GM18508 (cell line): Measurements from ENCODE around the gene DHRSX.
"Not testable (repeated sequence)": the region's sequence is repeated elsewhere in the genome, so short reads cannot be mapped to it uniquely, and the experiment has no call there.

Experiments
- ATAC-seq: cut with Tn5 transposase; IDR thresholded peaks from one replicate; pipeline ENCODE4 v1.9.1; 2021; ENCODE audit warnings: moderate number of reproducible peaks; ENCODE audit not compliant: insufficient read depth, unreplicated experiment

DHRSX gene

GRCh38 chrX:2241496-2241895 is 259.3 kb downstream of the DHRSX start:
- not testable (repeated sequence) for ATAC-seq

DNA sequence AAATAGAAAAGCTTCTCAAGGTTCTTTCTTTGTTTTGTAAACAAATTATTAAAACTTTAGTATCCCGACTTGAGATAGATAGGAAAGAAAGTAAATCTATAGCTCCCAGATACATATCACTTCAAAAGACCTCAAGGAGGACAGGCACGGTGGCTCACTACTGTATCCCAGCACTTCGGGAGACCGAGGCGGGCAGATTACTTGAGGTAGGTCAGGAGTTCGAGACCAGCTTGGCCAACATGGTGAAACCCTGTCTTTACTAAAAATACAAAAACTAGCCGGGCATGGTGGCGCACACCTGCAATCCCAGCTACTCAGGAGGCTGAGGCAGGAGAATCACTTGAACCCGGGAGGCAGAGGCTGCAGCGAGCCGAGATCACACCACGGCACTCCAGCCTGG is 260.0 kb downstream of the DHRSX start:
- ATAC-seq, result not testable (repeated sequence)

DNA sequence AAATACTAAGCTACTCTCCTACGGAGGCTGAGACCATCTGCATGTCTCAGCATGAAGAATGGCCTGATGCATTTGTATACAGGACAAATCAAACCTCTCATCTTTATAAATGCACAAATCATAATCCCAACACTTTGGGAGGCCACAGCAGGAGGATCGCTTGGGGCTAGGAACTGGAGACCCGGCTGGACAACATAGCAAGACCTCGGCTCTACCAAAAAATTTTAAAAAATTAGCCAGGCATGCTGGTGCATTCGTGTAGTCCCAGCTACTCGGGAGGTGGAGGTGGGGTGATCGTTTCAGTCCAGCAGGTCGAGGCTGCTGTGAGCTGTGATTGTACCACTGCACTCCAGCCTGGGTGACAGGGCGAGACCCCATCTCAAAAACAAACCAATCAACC is 262.8 kb downstream of the DHRSX start:
- ATAC-seq, result no peak

DNA sequence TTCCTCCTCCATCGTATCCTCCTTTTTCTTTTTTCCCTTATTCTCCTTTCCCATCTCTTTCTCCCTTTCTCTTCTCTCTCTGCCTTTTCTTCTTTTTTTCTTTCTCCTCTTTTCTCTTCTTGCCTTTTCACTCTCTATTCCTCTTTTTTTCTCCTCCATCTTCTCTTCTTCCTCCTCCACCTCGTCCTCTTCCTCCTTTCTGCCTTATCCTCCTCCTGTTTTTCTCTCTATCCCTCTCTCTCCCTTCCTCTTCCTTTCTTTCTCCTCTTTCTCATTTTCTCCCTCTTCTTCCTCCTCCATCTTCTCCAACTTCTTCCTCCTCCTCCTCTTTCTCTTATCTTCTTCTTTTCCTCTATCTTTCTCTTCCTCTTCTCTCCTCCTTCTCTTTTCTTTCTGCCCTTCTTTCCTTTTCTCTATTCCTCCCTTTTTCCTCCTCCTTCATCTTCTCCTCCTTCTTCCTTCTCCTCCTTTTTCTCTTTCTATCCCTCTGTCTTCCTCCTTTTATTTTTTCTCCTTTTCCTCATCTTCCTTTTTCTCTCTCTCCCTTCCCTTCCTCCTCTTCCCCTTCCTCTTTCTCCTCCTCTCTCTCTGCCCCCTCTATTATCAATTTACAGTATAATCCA is 269.1 kb downstream of the DHRSX start:
- no peak for ATAC-seq

DNA sequence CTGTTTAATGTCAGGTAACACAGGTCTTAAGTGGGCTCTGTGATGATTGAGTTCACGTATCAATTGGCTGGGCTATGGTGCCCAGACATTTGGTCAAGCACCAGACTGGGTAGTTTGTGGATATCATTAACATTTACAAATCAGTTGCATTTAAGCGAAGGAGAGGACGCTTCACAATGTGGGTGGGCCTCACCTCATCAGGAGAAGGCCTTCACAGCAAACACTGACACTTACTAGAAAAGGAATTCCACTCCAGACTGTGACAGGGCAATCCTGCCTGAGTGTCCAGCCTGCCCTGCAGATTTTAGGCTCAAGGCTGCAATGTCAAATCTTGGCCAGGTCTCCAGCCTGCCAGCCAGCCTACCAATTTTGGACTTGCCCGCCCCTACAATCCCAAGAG is 270.3 kb downstream of the DHRSX start:
- no peak for ATAC-seq

DNA sequence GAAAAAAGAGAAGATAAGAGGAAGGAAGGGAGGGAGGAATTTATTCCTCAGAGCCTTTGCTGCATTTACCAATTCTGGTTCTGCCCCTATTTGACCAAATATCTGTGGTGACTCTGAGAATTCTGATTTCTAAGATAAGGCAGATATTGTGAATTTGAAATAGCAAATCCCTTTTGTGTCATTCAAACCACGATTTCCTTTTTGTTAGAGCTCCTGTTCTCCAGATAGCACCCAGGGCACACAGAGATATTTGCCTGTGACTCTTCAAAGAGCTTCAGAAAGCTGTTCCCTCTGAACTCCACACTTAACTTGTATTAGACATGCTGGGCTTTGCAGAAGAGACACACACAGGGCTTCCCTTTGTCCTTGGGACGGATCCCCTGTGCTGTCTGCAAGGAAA is 272.2 kb downstream of the DHRSX start:
- no peak for ATAC-seq

GRCh38 chrX:2226906-2227656 is 273.7 kb downstream of the DHRSX start:
- ATAC-seq, result no peak

- ATAC-seq, result no peak
Observed at GRCh38 chrX:2226182-2226581, 274.6 kb downstream of the DHRSX start.

GRCh38 chrX:2224597-2225235 is 276.1 kb downstream of the DHRSX start:
- ATAC-seq, result no peak

DNA sequence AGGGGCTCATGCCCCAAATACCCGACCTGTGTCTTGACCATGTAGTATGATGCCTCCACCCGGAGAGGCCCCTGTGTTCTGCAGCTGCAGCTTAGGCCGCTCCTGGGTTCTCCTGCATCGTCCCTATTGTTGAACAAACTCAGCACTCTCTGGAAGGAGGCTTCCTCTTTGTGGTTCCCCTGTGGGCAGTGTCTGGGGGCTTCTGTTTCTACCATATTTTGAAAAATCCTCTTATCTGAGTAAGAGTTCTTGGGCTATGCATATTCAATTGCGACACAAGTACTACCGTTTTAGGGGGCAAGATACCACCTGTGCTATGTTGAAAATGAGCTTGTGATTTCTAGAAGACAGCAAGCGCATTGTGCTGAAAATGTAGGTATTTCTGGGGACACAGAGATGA is 276.6 kb downstream of the DHRSX start:
- no peak for ATAC-seq

GRCh38 chrX:2220829-2221567 is 279.8 kb downstream of the DHRSX start:
- ATAC-seq, result no peak

DNA sequence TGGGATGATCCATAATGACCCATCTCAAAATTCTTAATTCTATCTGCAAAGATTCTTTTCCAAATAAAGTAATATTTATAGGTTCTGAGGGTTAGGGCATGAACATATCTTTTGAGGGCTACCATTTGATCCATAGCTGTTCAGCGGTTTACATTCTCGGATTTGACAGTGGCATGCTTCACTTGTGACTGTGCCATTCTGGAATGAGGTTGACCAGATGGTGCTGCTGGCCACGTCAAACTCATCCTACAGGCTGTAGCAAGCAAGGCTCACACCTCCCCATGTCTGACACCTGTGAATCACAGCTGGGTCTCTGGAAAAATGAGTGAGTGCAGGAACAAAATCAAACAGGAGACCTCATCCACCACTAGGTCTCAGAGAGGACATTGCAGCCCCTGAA is 280.5 kb downstream of the DHRSX start:
- ATAC-seq, result no peak

GRCh38 chrX:2214138-2214823 is 286.5 kb downstream of the DHRSX start:
- ATAC-seq, result not testable (repeated sequence)

DNA sequence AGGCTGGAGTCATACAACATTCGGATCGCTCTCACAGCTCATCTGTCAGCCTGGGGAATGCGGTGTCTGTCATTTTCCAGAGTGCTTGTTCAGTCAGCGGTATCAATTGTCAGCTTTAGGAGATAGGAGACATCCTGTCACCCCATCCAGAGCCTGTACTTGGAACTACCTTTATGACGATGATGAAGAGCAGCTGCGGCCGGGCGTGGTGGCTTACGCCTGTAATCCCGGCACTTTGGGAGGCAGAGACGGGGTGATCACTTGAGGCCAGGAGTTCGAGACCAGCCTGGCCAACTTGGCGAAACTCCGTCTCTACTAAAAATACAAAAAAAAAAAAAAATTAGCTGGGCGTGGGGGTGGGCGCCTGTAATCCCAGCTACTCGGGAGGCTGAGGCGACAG is 289.1 kb downstream of the DHRSX start:
- ATAC-seq, result not testable (repeated sequence)

DNA sequence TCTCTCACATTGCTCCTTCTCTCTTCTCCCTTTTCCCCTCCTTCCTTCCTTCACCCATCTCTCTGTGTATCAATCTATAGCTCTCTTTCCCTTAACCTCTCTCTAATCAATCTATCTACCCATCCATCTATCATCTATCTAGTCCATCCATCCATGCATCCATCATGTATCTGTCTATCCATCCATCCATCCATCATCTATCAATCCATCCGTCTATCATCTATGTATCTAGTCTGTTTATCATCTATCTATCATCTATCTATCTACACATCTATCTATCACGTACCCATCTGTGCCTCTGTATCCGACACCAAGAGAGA is 307.5 kb downstream of the DHRSX start:
- no peak for ATAC-seq

DNA sequence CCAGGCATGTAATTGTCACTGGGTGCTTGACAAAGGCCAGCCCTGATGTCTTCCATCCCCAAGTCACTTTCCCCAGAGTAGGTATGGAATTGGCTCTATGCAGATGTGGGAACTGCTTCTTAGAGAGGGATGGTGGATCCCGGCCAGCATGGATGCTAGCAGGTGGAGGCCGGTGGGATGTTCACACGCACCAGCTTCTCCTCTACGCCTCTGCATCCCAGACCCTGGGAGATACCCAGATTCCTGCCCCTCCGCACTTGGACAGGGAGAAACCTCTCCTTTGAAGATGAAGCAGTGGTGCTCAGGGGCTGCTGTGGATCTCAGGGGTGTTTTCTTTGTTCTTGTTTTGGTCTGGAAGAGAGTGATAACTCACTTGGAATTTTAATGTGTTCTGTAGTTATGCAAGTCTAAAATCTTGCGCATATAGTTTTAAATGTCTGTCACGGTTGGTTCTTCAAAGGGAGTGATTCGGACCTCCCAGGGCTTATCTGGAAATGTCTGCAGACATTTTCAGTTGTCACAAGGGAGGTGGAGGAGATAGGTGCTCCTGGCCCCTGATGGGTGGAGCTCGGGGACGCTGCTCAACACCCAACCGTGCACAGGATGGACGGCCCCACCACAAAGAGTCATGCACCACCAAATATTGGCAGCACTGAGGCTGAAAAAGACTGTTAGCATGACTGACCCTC is 308.0 kb downstream of the DHRSX start:
- ATAC-seq, result no peak

DNA sequence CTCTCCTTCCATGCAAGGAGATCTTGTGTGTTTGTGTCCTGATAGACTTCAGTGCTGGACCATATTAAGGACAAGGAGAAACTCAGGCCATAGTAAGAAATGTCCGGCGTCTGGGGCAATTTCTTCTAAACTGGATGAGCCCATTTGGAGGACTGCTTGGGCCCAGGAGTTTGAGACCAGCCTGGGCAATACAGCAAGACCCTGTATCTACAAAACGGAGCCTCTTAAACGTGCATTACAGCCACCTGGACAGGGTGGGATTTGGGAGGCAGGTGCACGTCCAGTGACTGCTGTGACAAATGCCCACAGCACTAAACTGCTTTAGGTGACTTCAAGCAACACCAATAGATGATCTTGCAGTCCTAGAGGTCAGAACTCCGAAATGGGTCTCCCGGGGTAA is 311.9 kb downstream of the DHRSX start:
- no peak for ATAC-seq

GRCh38 chrX:2188330-2188792 is 312.4 kb downstream of the DHRSX start:
- no peak for ATAC-seq

- ATAC-seq, result no peak
Observed at GRCh38 chrX:2187352-2188115, 313.2 kb downstream of the DHRSX start.
